Esophagus squamous epithelium (tissue), 5 donors: Measurements from ENCODE around the gene KAT2B. TPM values are rescaled to one million over a fixed set of nuclear protein-coding genes. Genes with fewer than 3 reads are reported as not detected.

Experiments used
- DNase-seq: peaks from one replicate; lab custom pipeline; 2025; lab: John Stamatoyannopoulos, UW
- H3K27ac ChIP-seq, 4 donors: fragments of 200-600 bp; sonication (generic); one replicate each; pipeline ENCODE4 v1.5.1; 2016 to 2019; ENCODE audit warnings: mild to moderate bottlenecking in 1 of 4
- H3K27me3 ChIP-seq, 4 donors: fragments of 200-600 bp; sonication (generic); 1 replicate in 3 of 4; 2 replicates in 1 of 4; pipeline versions ENCODE4 v1.5.1 to v1.6.0; 2017 to 2021; ENCODE audit warnings: antibody characterized with exemption in 1 of 4
- H3K36me3 ChIP-seq, 3 donors: fragments of 200-600 bp; sonication (generic); one replicate each; pipeline ENCODE4 v1.5.1; 2016 to 2019
- H3K4me1 ChIP-seq, 3 donors: fragments of 200-600 bp; sonication (generic); one replicate each; pipeline ENCODE4 v1.5.1; 2017 to 2019
- H3K4me3 ChIP-seq, 4 donors: fragments of 200-600 bp; sonication (generic); 1 replicate in 3 of 4; 2 replicates in 1 of 4; pipeline ENCODE4 v1.5.1; 2016 to 2019; ENCODE audit warnings: mild to moderate bottlenecking in 2 of 4, moderate library complexity in 1 of 4
- H3K9me3 ChIP-seq, 3 donors: fragments of 200-600 bp; sonication (generic); one replicate each; pipeline ENCODE4 v1.5.1; 2016 to 2019
- CTCF ChIP-seq, 6 experiments: fragments of 450-650 bp in 4 of 6; fragments of 200-600 bp in 2 of 6; sonication (generic) in 2 of 6; IDR thresholded peaks; one replicate each; pipeline ENCODE4 v1.5.1; 2016 to 2019; ENCODE audit warnings: antibody characterized with exemption in 6 of 6, mild to moderate bottlenecking in 4 of 6, moderate library complexity in 4 of 6
- POLR2A ChIP-seq, 4 donors: fragments of 450-650 bp; IDR thresholded peaks; one replicate each; pipeline ENCODE4 v1.6.1; 2017; ENCODE audit warnings: antibody characterized with exemption in 4 of 4, mild to moderate bottlenecking in 4 of 4, moderate library complexity in 3 of 4
- WGBS, 2 donors: methylation state at CpG; one replicate each; pipeline ENCODE4 v1.1.5; 2018; 5-methylcytosine and 5-hydroxymethylcytosine counted together
- intact Hi-C: fragments of 100-400 bp; cut with DNase I; formaldehyde crosslinking; loops from one replicate; pipeline ENCODE4 v1.15.0; 2022
- total RNA-seq, 4 donors: library from RNA; depleted of rRNA; stranded (reverse); fragments of >200 nt; gene quantifications; one replicate each; pipeline ENCODE4 v1.1.0, GENCODE V29; 2016
- donor health status: DM: yes; HTN: yes; CAD: no.

The KAT2B gene
- total RNA-seq, 4 donors from 2014 or later: 20.0 to 27.1 (median 23.8) TPM

- no peak for TF ChIP-seq POLR2A (IDR thresholded peaks at IDR 0.05)
- Histone ChIP-seq H3K36me3 (no peaks in the 10 kb centered on the region), H3K27me3 (no peaks in the 10 kb centered on the region), H3K27ac (no peak overlapping the region), H3K4me1 (peaks cover 0 to 14% (median 8%) of the 10 kb centered on the region in 3 donors), H3K9me3 (no peaks in the 10 kb centered on the region), H3K4me3 (no peak overlapping the region)
- DNase-seq: no peak
- intact Hi-C loops: no loop called here
- 89 to 95% methylated on average over 4 of the region's 4 CpGs for WGBS, 2 donors
Measured at GRCh38 chr3:20035019-20035418, 5.2 kb upstream of the KAT2B start.

GRCh38 chr3:20037255-20037996 is 2.8 kb upstream of the KAT2B start:
- TF ChIP-seq POLR2A (IDR thresholded peaks at IDR 0.05): no peak
- TF ChIP-seq CTCF (IDR thresholded peaks at IDR 0.05): no peak
- no peak for DNase-seq
- peaks cover 8 to 26% (median 9%) of the 10 kb centered on the region in 3 donors for H3K4me1 ChIP-seq
- no peaks in the 10 kb centered on the region for H3K36me3 ChIP-seq
- H3K27me3 ChIP-seq: no peaks in the 10 kb centered on the region
- intact Hi-C loops: no loop called here
- H3K4me3 ChIP-seq: no peak overlapping the region
- WGBS, 2 donors: 85 to 94% methylated on average over 1 of the region's 1 CpG
- no peaks in the 10 kb centered on the region for H3K9me3 ChIP-seq
- no peak overlapping the region for H3K27ac ChIP-seq

GRCh38 chr3:20038699-20039465 is 1.4 kb upstream of the KAT2B start:
- intact Hi-C loops: no loop called here
- DNase-seq: no peak
- H3K4me1 ChIP-seq: peaks cover 20 to 40% (median 20%) of the 10 kb centered on the region in 3 donors
- H3K36me3 ChIP-seq: no peaks in the 10 kb centered on the region
- TF ChIP-seq POLR2A (IDR thresholded peaks at IDR 0.05): no peak
- TF ChIP-seq CTCF (IDR thresholded peaks at IDR 0.05): no peak
- H3K27me3 ChIP-seq: no peaks in the 10 kb centered on the region
- H3K27ac ChIP-seq: peak overlapping the region; percentile 95 to 99 (median 96)
- WGBS, 2 donors: 20 to 25% methylated on average over 16 of the region's 16 CpGs
- no peaks in the 10 kb centered on the region for H3K9me3 ChIP-seq
- H3K4me3 ChIP-seq: peak overlapping the region; percentile 74 to 97 (median 84)

- no peaks in the 10 kb centered on the region for H3K36me3 ChIP-seq
- peak overlapping the region; percentile 95 to 99 (median 96) for H3K27ac ChIP-seq
- H3K4me3 ChIP-seq: peak overlapping the region; percentile 74 to 97 (median 84)
- no peak for TF ChIP-seq POLR2A (IDR thresholded peaks at IDR 0.05)
- no peak for TF ChIP-seq CTCF (IDR thresholded peaks at IDR 0.05)
- H3K9me3 ChIP-seq: no peaks in the 10 kb centered on the region
- no peak for DNase-seq
- intact Hi-C loops: no loop called here
- 0 to 1% methylated on average over 4 of the region's 4 CpGs for WGBS, 2 donors
- no peaks in the 10 kb centered on the region for H3K27me3 ChIP-seq
- H3K4me1 ChIP-seq: peaks cover 24 to 46% (median 26%) of the 10 kb centered on the region in 3 donors
Measured at GRCh38 chr3:20039466-20039764, 831 bp upstream of the KAT2B start.

- intact Hi-C loops: loop anchor here (2.0 to 10.0 kb wide), 2 partner anchors 94 to 144 kb away; partner anchors contain the start of genes RAB5A and SGO1
- no CpG with 5 or more reads among the region's 64 CpGs for WGBS, 2 donors
- Histone ChIP-seq H3K9me3 (no peaks in the 10 kb centered on the region), H3K4me1 (peaks cover 27 to 58% (median 28%) of the 10 kb centered on the region in 3 donors), H3K27ac (peak overlapping the region; percentile 95 to 99 (median 96)), H3K27me3 (no peaks in the 10 kb centered on the region), H3K36me3 (no peaks in the 10 kb centered on the region), H3K4me3 (peak overlapping the region; percentile 74 to 97 (median 84))
- TF ChIP-seq POLR2A (IDR thresholded peaks at IDR 0.05) (peak in 2 of 4 donors; percentile 51), CTCF (IDR thresholded peaks at IDR 0.05) (peak in 2 of 6 experiments; percentile 11 to 14)
- no peak for DNase-seq
Measured at GRCh38 chr3:20040548-20041196, 426 bp downstream of the KAT2B start.
